GM23338 (cell line): Measurements from ENCODE around the gene SH3RF2. TPM values are rescaled to one million over a fixed set of nuclear protein-coding genes. Genes with fewer than 3 reads are reported as not detected.

Source experiments
- ATAC-seq: fragments of 200-7000 bp; cut with Tn5 transposase; 3 replicates; pipeline ENCODE4 v1.9.1; 2020
- DNase-seq: peaks from one replicate; pipeline ENCODE4 v3.0.0-alpha.2; 2015; ENCODE audit warnings: low spot score
- H2AFZ ChIP-seq: fragments of 200-600 bp; sonication (generic); 2 replicates; pipeline ENCODE4 v1.8.0; 2016; ENCODE audit warnings: antibody characterized with exemption, mild to moderate bottlenecking, moderate library complexity
- H3F3A ChIP-seq: fragments of 200-600 bp; sonication (generic); replicated peaks from 2 replicates; pipeline ENCODE4 v1.8.0; 2017; ENCODE audit warnings: antibody characterized with exemption, mixed run types, low read depth
- H3K27ac ChIP-seq: fragments of 200-600 bp; sonication (generic); 2 replicates; pipeline ENCODE4 v1.6.1; 2016; ENCODE audit warnings: low read depth
- H3K27me3 ChIP-seq: fragments of 200-600 bp; sonication (generic); 2 replicates; pipeline ENCODE4 v1.8.0; 2016; ENCODE audit warnings: mild to moderate bottlenecking, mixed run types, moderate library complexity; ENCODE audit not compliant: insufficient read depth
- H3K36me3 ChIP-seq: fragments of 200-600 bp; sonication (generic); 2 replicates; pipeline ENCODE4 v1.8.0; 2016; ENCODE audit warnings: mild to moderate bottlenecking; ENCODE audit not compliant: insufficient read depth
- H3K4me1 ChIP-seq: fragments of 200-600 bp; sonication (generic); 2 replicates; pipeline ENCODE4 v1.8.0; 2016; ENCODE audit warnings: mild to moderate bottlenecking, moderate library complexity; ENCODE audit not compliant: insufficient read depth
- H3K4me2 ChIP-seq: fragments of 200-600 bp; sonication (generic); 2 replicates; pipeline ENCODE4 v1.7.1; 2017; ENCODE audit warnings: mixed run types
- H3K4me3 ChIP-seq: fragments of 200-600 bp; sonication (generic); 2 replicates; pipeline ENCODE4 v1.6.1; 2016; ENCODE audit warnings: mixed run types
- H3K79me2 ChIP-seq: fragments of 200-600 bp; sonication (generic); replicated peaks from 2 replicates; pipeline ENCODE4 v1.8.0; 2017; ENCODE audit warnings: mild to moderate bottlenecking; ENCODE audit not compliant: insufficient read depth
- H3K9me2 ChIP-seq: fragments of 200-600 bp; sonication (generic); 2 replicates; pipeline ENCODE4 v1.8.0; 2017; ENCODE audit not compliant: insufficient read depth
- H4K20me1 ChIP-seq: fragments of 200-600 bp; sonication (generic); replicated peaks from 2 replicates; pipeline ENCODE4 v1.8.0; 2017; ENCODE audit warnings: mild to moderate bottlenecking; ENCODE audit not compliant: insufficient read depth
- H3K27ac Mint-ChIP-seq: 2 replicates; pipeline ENCODE4 v1.8.0; 2020; ENCODE audit warnings: inconsistent platforms, mild to moderate bottlenecking, moderate library complexity, mixed read lengths
- H3K27me3 Mint-ChIP-seq: 3 replicates; pipeline ENCODE4 v1.8.0; 2022; ENCODE audit warnings: low read depth, mild to moderate bottlenecking, moderate library complexity, mixed read lengths, inconsistent platforms; ENCODE audit not compliant: insufficient read depth, poor library complexity
- H3K36me3 Mint-ChIP-seq: 3 replicates; pipeline ENCODE4 v1.8.0; 2021; ENCODE audit warnings: low read depth, mild to moderate bottlenecking, inconsistent platforms, moderate library complexity, mixed read lengths
- H3K4me1 Mint-ChIP-seq: 3 replicates; pipeline ENCODE4 v1.8.0; 2020; ENCODE audit warnings: mild to moderate bottlenecking, inconsistent platforms, mixed read lengths
- H3K4me3 Mint-ChIP-seq: 3 replicates; pipeline ENCODE4 v1.8.0; 2021; ENCODE audit warnings: moderate library complexity, mild to moderate bottlenecking, inconsistent platforms, mixed read lengths
- H3K9me3 Mint-ChIP-seq: 3 replicates; pipeline ENCODE4 v1.8.0; 2020; ENCODE audit warnings: moderate library complexity, mild to moderate bottlenecking, inconsistent platforms, mixed read lengths
- CREB1 ChIP-seq: fragments of 250-450 bp; sonication (Bioruptor Pico); IDR thresholded peaks from 2 replicates; pipeline ENCODE4 v1.5.0; 2020; ENCODE audit warnings: low read depth, mild to moderate bottlenecking, moderate library complexity
- ETS1 ChIP-seq: IDR thresholded peaks from 2 replicates; pipeline ENCODE4 v1.6.1; 2016; ENCODE audit warnings: antibody characterized with exemption
- EZH2 ChIP-seq: fragments of 200-600 bp; sonication (generic); IDR thresholded peaks from one replicate; pipeline ENCODE4 v1.8.0; 2017; ENCODE audit warnings: antibody characterized with exemption, mild to moderate bottlenecking, low read depth; ENCODE audit not compliant: unreplicated experiment
- EZH2phosphoT487 ChIP-seq: fragments of 200-600 bp; sonication (generic); IDR thresholded peaks from one replicate; pipeline ENCODE4 v1.8.1; 2018; ENCODE audit warnings: antibody characterized with exemption; ENCODE audit not compliant: unreplicated experiment
- JUNB ChIP-seq: IDR thresholded peaks from one replicate; pipeline ENCODE4 v1.6.1; 2016; ENCODE audit warnings: antibody characterized with exemption; ENCODE audit not compliant: unreplicated experiment
- NANOG ChIP-seq: IDR thresholded peaks from 2 replicates; pipeline ENCODE4 v1.6.1; 2016; ENCODE audit warnings: antibody characterized with exemption, borderline replicate concordance
- POLR2AphosphoS5 ChIP-seq: IDR thresholded peaks from 2 replicates; pipeline ENCODE4 v1.6.1; 2016; ENCODE audit warnings: antibody characterized with exemption, low read depth
- STAT1 ChIP-seq: IDR thresholded peaks from one replicate; pipeline ENCODE4 v1.6.1; 2016; ENCODE audit warnings: antibody characterized with exemption; ENCODE audit not compliant: unreplicated experiment
- ZNF114 ChIP-seq: fragments of 250-450 bp; sonication (Bioruptor Pico); IDR thresholded peaks from 2 replicates; pipeline ENCODE4 v1.5.0; 2020; ENCODE audit warnings: mild to moderate bottlenecking, moderate library complexity
- ZNF331 ChIP-seq: fragments of 250-450 bp; sonication (Bioruptor Pico); IDR thresholded peaks from 2 replicates; pipeline ENCODE4 v1.5.0; 2020; ENCODE audit warnings: low read depth, mild to moderate bottlenecking, moderate library complexity
- ZNF462 ChIP-seq: fragments of 250-450 bp; sonication (Bioruptor Pico); IDR thresholded peaks from 2 replicates; pipeline ENCODE4 v1.5.0; 2020; ENCODE audit warnings: mild to moderate bottlenecking, moderate library complexity
- polyA plus RNA-seq: library from polyadenylated mRNA; unstranded; fragments of >200 nt; fragmentation: Nextera tagmentation; extraction: Ambion mirVana; gene quantifications from 2 replicates; pipeline ENCODE4 v1.2.1, GENCODE V29; 2016
- total RNA-seq: library from RNA; depleted of rRNA; stranded (reverse); fragments of >200 nt; shearing (Covaris generic); gene quantifications from 2 replicates; pipeline ENCODE4 v1.2.3, GENCODE V29; 2014
- TF ChIP-seq, protein P1 (sequence below): IDR thresholded peaks from one replicate; pipeline ENCODE4 v1.6.1; 2018; ENCODE audit warnings: antibody characterized with exemption; ENCODE audit not compliant: unreplicated experiment
- TF ChIP-seq, protein P2 (sequence below), 2 experiments: fragments of 200-600 bp in 1 of 2; sonication (generic) in 1 of 2; conservative IDR thresholded peaks; 2 replicates each; pipeline versions ENCODE4 v1.5.1 to v1.6.1; 2016 to 2017; ENCODE audit warnings: antibody characterized with exemption in 2 of 2, low read depth in 2 of 2, mild to moderate bottlenecking in 2 of 2, moderate library complexity in 1 of 2

Gene SH3RF2
- total and polyA plus RNA-seq, 2 experiments from 2014 or later: 1.7 to 2.4 TPM

- Histone ChIP-seq H2AFZ (no peak overlapping the region), H3K27ac (no peak overlapping the region), H4K20me1 (no peaks in the 10 kb centered on the region), H3K4me3 (no peak overlapping the region), H3K27me3 (no peaks in the 10 kb centered on the region), H3K9me2 (peaks cover 3% of the 10 kb centered on the region; the same call in 1 of the 2 replicates), H3K4me2 (no peak overlapping the region), H3K79me2 (no peaks in the 10 kb centered on the region), H3F3A (no peaks in the 10 kb centered on the region), H3K36me3 (0 out of 2 replicates have a peak, but pooled peaks cover 4% of the 10 kb centered on the region), H3K4me1 (no peaks in the 10 kb centered on the region)
- H3K36me3 Mint-ChIP-seq: peaks cover 20% of the 10 kb centered on the region
- H3K27me3 Mint-ChIP-seq: peaks cover 4% of the 10 kb centered on the region
- TF ChIP-seq JUNB (no peak), ZNF114 (CRISPR knock-in tag) (no peak), NANOG (no peak), ETS1 (no peak), CREB1 (CRISPR knock-in tag) (no peak), POLR2AphosphoS5 (no peak), ZNF462 (CRISPR knock-in tag) (no peak), EZH2 (no peak), ZNF331 (CRISPR knock-in tag) (no peak), STAT1 (no peak), EZH2phosphoT487 (no peak)
- TF ChIP-seq, protein P1, sequence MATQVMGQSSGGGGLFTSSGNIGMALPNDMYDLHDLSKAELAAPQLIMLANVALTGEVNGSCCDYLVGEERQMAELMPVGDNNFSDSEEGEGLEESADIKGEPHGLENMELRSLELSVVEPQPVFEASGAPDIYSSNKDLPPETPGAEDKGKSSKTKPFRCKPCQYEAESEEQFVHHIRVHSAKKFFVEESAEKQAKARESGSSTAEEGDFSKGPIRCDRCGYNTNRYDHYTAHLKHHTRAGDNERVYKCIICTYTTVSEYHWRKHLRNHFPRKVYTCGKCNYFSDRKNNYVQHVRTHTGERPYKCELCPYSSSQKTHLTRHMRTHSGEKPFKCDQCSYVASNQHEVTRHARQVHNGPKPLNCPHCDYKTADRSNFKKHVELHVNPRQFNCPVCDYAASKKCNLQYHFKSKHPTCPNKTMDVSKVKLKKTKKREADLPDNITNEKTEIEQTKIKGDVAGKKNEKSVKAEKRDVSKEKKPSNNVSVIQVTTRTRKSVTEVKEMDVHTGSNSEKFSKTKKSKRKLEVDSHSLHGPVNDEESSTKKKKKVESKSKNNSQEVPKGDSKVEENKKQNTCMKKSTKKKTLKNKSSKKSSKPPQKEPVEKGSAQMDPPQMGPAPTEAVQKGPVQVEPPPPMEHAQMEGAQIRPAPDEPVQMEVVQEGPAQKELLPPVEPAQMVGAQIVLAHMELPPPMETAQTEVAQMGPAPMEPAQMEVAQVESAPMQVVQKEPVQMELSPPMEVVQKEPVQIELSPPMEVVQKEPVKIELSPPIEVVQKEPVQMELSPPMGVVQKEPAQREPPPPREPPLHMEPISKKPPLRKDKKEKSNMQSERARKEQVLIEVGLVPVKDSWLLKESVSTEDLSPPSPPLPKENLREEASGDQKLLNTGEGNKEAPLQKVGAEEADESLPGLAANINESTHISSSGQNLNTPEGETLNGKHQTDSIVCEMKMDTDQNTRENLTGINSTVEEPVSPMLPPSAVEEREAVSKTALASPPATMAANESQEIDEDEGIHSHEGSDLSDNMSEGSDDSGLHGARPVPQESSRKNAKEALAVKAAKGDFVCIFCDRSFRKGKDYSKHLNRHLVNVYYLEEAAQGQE: no peak
- TF ChIP-seq, protein P2, sequence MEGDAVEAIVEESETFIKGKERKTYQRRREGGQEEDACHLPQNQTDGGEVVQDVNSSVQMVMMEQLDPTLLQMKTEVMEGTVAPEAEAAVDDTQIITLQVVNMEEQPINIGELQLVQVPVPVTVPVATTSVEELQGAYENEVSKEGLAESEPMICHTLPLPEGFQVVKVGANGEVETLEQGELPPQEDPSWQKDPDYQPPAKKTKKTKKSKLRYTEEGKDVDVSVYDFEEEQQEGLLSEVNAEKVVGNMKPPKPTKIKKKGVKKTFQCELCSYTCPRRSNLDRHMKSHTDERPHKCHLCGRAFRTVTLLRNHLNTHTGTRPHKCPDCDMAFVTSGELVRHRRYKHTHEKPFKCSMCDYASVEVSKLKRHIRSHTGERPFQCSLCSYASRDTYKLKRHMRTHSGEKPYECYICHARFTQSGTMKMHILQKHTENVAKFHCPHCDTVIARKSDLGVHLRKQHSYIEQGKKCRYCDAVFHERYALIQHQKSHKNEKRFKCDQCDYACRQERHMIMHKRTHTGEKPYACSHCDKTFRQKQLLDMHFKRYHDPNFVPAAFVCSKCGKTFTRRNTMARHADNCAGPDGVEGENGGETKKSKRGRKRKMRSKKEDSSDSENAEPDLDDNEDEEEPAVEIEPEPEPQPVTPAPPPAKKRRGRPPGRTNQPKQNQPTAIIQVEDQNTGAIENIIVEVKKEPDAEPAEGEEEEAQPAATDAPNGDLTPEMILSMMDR (conservative IDR thresholded peaks at IDR 0.05; ENCODE audit: low read depth in 2 of 2): no peak
- H3K27ac Mint-ChIP-seq: no peak overlapping the region
- DNase-seq (no peak), ATAC-seq (no peak)
- H3K4me3 Mint-ChIP-seq: no peak overlapping the region
- H3K9me3 Mint-ChIP-seq: peaks cover 29% of the 10 kb centered on the region
- no peaks in the 10 kb centered on the region for H3K4me1 Mint-ChIP-seq
Observed at GRCh38 chr5:145990170-145990569, 53.8 kb downstream of the SH3RF2 start.
